ENCODE data around the gene PDE4DIP.
"Not testable (repeated sequence)": the region's sequence is repeated elsewhere in the genome, so short reads cannot be mapped to it uniquely, and the experiment has no call there.

DNA sequence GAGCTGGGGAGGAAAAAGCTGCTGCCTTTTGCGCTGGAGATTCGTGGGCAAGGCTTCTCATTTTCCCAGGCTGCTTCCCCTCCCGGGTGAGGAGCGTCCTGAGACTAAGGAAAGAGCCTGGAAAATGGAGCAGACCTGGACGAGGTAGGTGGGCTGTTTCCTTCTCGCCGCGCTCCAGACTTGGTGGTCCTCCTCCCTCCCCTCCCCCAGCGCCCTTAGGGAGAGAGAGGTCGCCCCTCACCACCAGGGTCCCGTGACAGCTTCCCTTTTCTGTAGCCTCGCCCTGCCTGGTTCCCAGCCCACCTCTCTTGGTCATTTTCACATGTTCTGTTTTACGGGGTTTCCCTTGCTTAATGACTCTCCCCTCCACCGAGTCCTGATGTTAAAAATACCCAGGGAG is 423 bp downstream of the PDE4DIP start:
- TF ChIP-seq, protein P1, sequence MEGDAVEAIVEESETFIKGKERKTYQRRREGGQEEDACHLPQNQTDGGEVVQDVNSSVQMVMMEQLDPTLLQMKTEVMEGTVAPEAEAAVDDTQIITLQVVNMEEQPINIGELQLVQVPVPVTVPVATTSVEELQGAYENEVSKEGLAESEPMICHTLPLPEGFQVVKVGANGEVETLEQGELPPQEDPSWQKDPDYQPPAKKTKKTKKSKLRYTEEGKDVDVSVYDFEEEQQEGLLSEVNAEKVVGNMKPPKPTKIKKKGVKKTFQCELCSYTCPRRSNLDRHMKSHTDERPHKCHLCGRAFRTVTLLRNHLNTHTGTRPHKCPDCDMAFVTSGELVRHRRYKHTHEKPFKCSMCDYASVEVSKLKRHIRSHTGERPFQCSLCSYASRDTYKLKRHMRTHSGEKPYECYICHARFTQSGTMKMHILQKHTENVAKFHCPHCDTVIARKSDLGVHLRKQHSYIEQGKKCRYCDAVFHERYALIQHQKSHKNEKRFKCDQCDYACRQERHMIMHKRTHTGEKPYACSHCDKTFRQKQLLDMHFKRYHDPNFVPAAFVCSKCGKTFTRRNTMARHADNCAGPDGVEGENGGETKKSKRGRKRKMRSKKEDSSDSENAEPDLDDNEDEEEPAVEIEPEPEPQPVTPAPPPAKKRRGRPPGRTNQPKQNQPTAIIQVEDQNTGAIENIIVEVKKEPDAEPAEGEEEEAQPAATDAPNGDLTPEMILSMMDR (IDR thresholded peaks at IDR 0.05) = not testable (repeated sequence)
- not testable (repeated sequence) for TF ChIP-seq POLR2A (IDR thresholded peaks at IDR 0.05)
